Erythroblast (primary cell): Measurements from ENCODE around the gene PTMS.

Experiments
- DNase-seq, 2 experiments: peaks; one replicate each; lab custom pipeline; 2025; lab: John Stamatoyannopoulos, UW
- GATA1 ChIP-seq: IDR thresholded peaks from 2 replicates; pipeline ENCODE4 v1.6.1; 2011; ENCODE audit warnings: low read depth, mild to moderate bottlenecking, control low read depth, low read length, moderate library complexity
- POLR2A ChIP-seq: IDR thresholded peaks from 2 replicates; pipeline ENCODE4 v1.6.1; 2011; ENCODE audit warnings: mild to moderate bottlenecking, low read length

The PTMS gene

GRCh38 chr12:6782119-6782518 lies 16.0 kb downstream of the PTMS start:
- no peak for TF ChIP-seq GATA1
- no peak for TF ChIP-seq POLR2A
- DNase-seq = no peak

GRCh38 chr12:6782850-6783566 lies 16.8 kb downstream of the PTMS start:
- DNase-seq = no peak
- TF ChIP-seq POLR2A = no peak
- TF ChIP-seq GATA1 = no peak

- TF ChIP-seq POLR2A (no peak), GATA1 (no peak)
- no peak for DNase-seq
Observed at GRCh38 chr12:6783828-6784227, 17.7 kb downstream of the PTMS start.

GRCh38 chr12:6784296-6784695 lies 18.1 kb downstream of the PTMS start:
- TF ChIP-seq GATA1 (no peak), POLR2A (no peak)
- DNase-seq = no peak

GRCh38 chr12:6784761-6785160 lies 18.6 kb downstream of the PTMS start:
- no peak for TF ChIP-seq POLR2A
- TF ChIP-seq GATA1 = no peak
- no peak for DNase-seq

GRCh38 chr12:6786416-6787094 lies 20.4 kb downstream of the PTMS start:
- TF ChIP-seq POLR2A (no peak), GATA1 (no peak)
- DNase-seq = no peak

- TF ChIP-seq GATA1 (no peak), POLR2A (no peak)
- no peak for DNase-seq
Observed at GRCh38 chr12:6787309-6787708, 21.1 kb downstream of the PTMS start.

GRCh38 chr12:6788972-6789924 lies 23.1 kb downstream of the PTMS start, which contains the start of gene CD4:
Gene CD4 (plus strand): TSS chr12:6789528. CDS start chr12:6800139, 10,611 bp downstream.
- DNase-seq = no peak
- TF ChIP-seq GATA1 (no peak), POLR2A (no peak)

GRCh38 chr12:6790496-6791150 lies 24.5 kb downstream of the PTMS start:
- DNase-seq = no peak
- no peak for TF ChIP-seq POLR2A
- no peak for TF ChIP-seq GATA1

GRCh38 chr12:6791931-6792520 lies 25.9 kb downstream of the PTMS start:
- no peak for TF ChIP-seq GATA1
- TF ChIP-seq POLR2A = no peak
- no peak for DNase-seq

GRCh38 chr12:6792522-6793201 lies 26.5 kb downstream of the PTMS start:
- DNase-seq = no peak
- TF ChIP-seq POLR2A (no peak), GATA1 (no peak)

- TF ChIP-seq POLR2A = no peak
- no peak for TF ChIP-seq GATA1
Observed at GRCh38 chr12:6795088-6795487, 28.9 kb downstream of the PTMS start.

More at GRCh38 chr12:6795088-6795487, 28.9 kb downstream of the PTMS start:
- peak in 1 of 2 experiments; percentile 36 for DNase-seq
